ENCODE data around the gene THPO.

The THPO gene

DNA sequence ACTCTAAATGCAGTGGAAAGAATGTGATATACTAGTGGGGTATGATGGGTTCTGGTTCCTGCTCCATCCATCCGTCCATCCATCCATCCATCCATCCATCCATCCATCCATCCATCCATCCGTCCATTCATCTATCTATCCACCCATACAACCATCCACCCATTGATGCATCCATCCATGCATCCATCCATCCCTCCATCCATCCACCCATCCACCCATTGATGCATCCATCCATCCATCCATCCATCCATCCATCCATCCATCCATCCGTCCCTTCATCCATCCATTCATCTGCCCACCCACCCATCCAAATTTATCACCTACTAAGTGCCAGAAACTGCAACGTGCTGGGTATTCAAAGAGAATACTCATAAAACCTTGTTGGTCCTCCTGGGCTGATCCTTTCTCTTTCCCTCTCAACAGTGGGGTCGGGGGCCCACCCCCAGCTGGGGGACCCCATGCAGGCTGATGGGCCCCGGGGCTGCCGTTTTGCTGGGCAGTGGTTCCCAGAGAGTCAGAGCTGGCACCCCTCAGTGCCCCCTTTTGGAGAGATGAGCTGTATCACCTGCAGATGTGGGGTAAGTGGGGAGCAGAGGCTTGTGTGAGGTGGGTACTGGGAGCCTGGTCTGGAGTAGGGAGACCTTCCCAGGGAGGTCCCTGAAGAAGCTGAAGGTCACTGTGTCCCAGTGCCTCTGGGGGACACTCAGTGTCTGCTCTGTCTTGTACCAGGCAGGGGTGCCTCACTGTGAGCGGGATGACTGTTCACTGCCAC, 10.3 kb upstream of the THPO start:
- Histone ChIP-seq H3K79me2 (ENCODE audit: control insufficient read depth, insufficient read depth, low read length, poor library complexity) (no peaks in the 10 kb centered on the region), H4K91ac (ENCODE audit: low read depth, low read length) (no peak overlapping the region), H4K12ac (ENCODE audit: low read depth, low read length) (no peak overlapping the region), H3K79me1 (ENCODE audit: low read length) (no peaks in the 10 kb centered on the region), H3K4me2 (ENCODE audit: low read length) (no peak overlapping the region), H3K27me3 (ENCODE audit: insufficient read depth, low read length) (no peaks in the 10 kb centered on the region), H3K9me3 (ENCODE audit: insufficient read depth, low read depth, low read length) (peaks cover 4% of the 10 kb centered on the region), H3K4me3 (ENCODE audit: low read depth, low read length) (no peak overlapping the region), H3K27ac (ENCODE audit: low read depth, low read length) (no peak overlapping the region), H3K4ac (ENCODE audit: low read depth, low read length) (no peak overlapping the region), H3K18ac (ENCODE audit: low read length) (no peak overlapping the region), H2BK120ac (ENCODE audit: insufficient read depth, low read length, poor library complexity) (no peak overlapping the region), H2BK5ac (ENCODE audit: low read depth, low read length, poor library complexity) (no peak overlapping the region), H2AFZ (ENCODE audit: insufficient read depth, low read length, poor library complexity) (no peak overlapping the region), H3K14ac (ENCODE audit: low read length) (no peak overlapping the region), H3K9ac (ENCODE audit: low read length) (no peak overlapping the region), H3K4me1 (ENCODE audit: control insufficient read depth in 1 of 2, insufficient read depth in 2 of 2, low read length in 2 of 2) (no peaks in the 10 kb centered on the region), H3K36me3 (ENCODE audit: control insufficient read depth in 1 of 2, insufficient read depth in 2 of 2, low read length in 2 of 2) (peaks cover 2 to 3% of the 10 kb centered on the region in 2 experiments), H4K8ac (ENCODE audit: low read depth, low read length) (no peak overlapping the region), H3K23ac (ENCODE audit: low read length) (no peak overlapping the region), H2BK12ac (ENCODE audit: low read length) (no peak overlapping the region), H2AK5ac (ENCODE audit: low read length) (no peak overlapping the region)
- no peak for DNase-seq
- 100% methylated on average over 1 of the region's 8 CpGs for WGBS (ENCODE audit: extremely low coverage, insufficient coverage, insufficient read length)

DNA sequence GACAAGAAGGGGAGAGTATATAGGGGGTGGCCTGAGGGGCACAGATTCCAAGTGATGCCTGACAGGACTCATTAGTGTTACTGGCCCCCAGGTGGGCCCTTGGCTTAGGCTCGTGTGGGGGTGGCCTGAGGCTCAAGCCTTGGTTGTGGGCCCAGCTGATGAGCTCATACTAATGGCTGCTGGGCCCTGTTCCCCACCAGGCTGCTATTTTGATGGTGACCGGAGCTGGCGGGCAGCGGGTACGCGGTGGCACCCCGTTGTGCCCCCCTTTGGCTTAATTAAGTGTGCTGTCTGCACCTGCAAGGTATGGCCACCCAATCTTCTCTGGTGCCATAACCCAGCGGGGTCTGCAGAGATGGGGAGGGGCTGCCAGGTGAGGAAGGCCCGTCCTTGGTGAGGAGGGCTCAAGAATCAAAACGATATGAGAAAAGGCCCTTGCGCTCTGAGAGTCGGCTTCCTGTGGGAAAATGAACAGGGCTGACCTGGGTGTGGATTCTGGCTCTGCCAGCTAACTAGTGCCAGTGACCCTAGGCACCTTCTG, 9.2 kb upstream of the THPO start:
- Histone ChIP-seq H3K4me3 (ENCODE audit: low read depth, low read length) (no peak overlapping the region), H4K91ac (ENCODE audit: low read depth, low read length) (no peak overlapping the region), H3K36me3 (ENCODE audit: control insufficient read depth in 1 of 2, insufficient read depth in 2 of 2, low read length in 2 of 2) (peaks cover 2 to 4% of the 10 kb centered on the region in 2 experiments), H2BK5ac (ENCODE audit: low read depth, low read length, poor library complexity) (no peak overlapping the region), H3K4ac (ENCODE audit: low read depth, low read length) (no peak overlapping the region), H3K18ac (ENCODE audit: low read length) (no peak overlapping the region), H4K8ac (ENCODE audit: low read depth, low read length) (no peak overlapping the region), H3K14ac (ENCODE audit: low read length) (no peak overlapping the region), H2BK12ac (ENCODE audit: low read length) (no peak overlapping the region), H3K4me2 (ENCODE audit: low read length) (no peak overlapping the region), H3K79me1 (ENCODE audit: low read length) (no peaks in the 10 kb centered on the region), H2AFZ (ENCODE audit: insufficient read depth, low read length, poor library complexity) (no peak overlapping the region), H3K4me1 (ENCODE audit: control insufficient read depth in 1 of 2, insufficient read depth in 2 of 2, low read length in 2 of 2) (no peaks in the 10 kb centered on the region), H2BK120ac (ENCODE audit: insufficient read depth, low read length, poor library complexity) (no peak overlapping the region), H3K79me2 (ENCODE audit: control insufficient read depth, insufficient read depth, low read length, poor library complexity) (no peaks in the 10 kb centered on the region), H3K9me3 (ENCODE audit: insufficient read depth, low read depth, low read length) (peaks cover 4% of the 10 kb centered on the region), H4K12ac (ENCODE audit: low read depth, low read length) (no peak overlapping the region), H3K27me3 (ENCODE audit: insufficient read depth, low read length) (no peaks in the 10 kb centered on the region), H3K9ac (ENCODE audit: low read length) (no peak overlapping the region), H3K27ac (ENCODE audit: low read depth, low read length) (no peak overlapping the region), H2AK5ac (ENCODE audit: low read length) (no peak overlapping the region), H3K23ac (ENCODE audit: low read length) (no peak overlapping the region)
- DNase-seq = no peak
- WGBS (ENCODE audit: extremely low coverage, insufficient coverage, insufficient read length) = no CpG with 5 or more reads among the region's 12 CpGs

DNA sequence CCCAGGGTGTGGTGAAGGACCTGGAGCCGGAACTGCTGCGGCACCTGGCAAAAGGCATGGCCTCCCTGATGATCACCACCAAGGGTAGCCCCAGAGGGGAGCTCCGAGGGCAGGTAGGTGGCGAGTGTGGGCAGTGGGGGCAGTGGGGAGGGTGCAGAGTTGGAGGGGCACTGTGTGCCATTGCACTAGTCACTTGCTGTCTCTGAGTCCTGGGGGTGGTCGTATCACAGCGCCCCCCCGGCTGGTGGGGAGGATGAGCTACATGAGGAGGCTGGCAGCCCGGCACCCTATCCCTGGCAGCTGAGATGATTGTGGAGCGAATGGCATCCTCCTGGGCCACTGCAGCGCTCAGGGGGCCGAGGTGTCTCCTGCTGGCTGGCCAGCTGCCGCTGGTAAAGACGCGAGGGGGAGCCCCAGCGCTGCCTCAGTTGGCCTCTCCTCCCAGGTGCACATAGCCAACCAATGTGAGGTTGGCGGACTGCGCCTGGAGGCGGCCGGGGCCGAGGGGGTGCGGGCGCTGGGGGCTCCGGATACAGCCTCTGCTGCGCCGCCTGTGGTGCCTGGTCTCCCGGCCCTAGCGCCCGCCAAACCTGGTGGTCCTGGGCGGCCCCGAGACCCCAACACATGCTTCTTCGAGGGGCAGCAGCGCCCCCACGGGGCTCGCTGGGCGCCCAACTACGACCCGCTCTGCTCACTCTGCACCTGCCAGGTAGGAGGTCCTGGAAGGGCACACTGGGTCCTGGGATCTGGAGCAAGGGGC, 8.2 kb upstream of the THPO start:
- no peak overlapping the region for H3K18ac ChIP-seq (ENCODE audit: low read length)
- H3K79me1 ChIP-seq (ENCODE audit: low read length) = no peaks in the 10 kb centered on the region
- no peak overlapping the region for H3K27ac ChIP-seq (ENCODE audit: low read depth, low read length)
- no peak overlapping the region for H3K23ac ChIP-seq (ENCODE audit: low read length)
- no peak overlapping the region for H4K12ac ChIP-seq (ENCODE audit: low read depth, low read length)
- H3K9ac ChIP-seq (ENCODE audit: low read length) = no peak overlapping the region
- no peak overlapping the region for H4K8ac ChIP-seq (ENCODE audit: low read depth, low read length)
- H2BK5ac ChIP-seq (ENCODE audit: low read depth, low read length, poor library complexity) = no peak overlapping the region
- no peak overlapping the region for H2BK12ac ChIP-seq (ENCODE audit: low read length)
- no CpG with 5 or more reads among the region's 37 CpGs for WGBS (ENCODE audit: extremely low coverage, insufficient coverage, insufficient read length)
- no peak overlapping the region for H3K4me3 ChIP-seq (ENCODE audit: low read depth, low read length)
- H3K27me3 ChIP-seq (ENCODE audit: insufficient read depth, low read length) = peaks cover 8% of the 10 kb centered on the region
- H3K4ac ChIP-seq (ENCODE audit: low read depth, low read length) = no peak overlapping the region
- peaks cover 1 to 4% of the 10 kb centered on the region in 2 experiments for H3K4me1 ChIP-seq (ENCODE audit: control insufficient read depth in 1 of 2, insufficient read depth in 2 of 2, low read length in 2 of 2)
- no peak for DNase-seq
- peaks cover 4% of the 10 kb centered on the region for H3K9me3 ChIP-seq (ENCODE audit: insufficient read depth, low read depth, low read length)
- no peak overlapping the region for H3K4me2 ChIP-seq (ENCODE audit: low read length)
- no peak overlapping the region for H2BK120ac ChIP-seq (ENCODE audit: insufficient read depth, low read length, poor library complexity)
- H2AK5ac ChIP-seq (ENCODE audit: low read length) = no peak overlapping the region
- H4K91ac ChIP-seq (ENCODE audit: low read depth, low read length) = no peak overlapping the region
- H2AFZ ChIP-seq (ENCODE audit: insufficient read depth, low read length, poor library complexity) = no peak overlapping the region
- no peaks in the 10 kb centered on the region for H3K79me2 ChIP-seq (ENCODE audit: control insufficient read depth, insufficient read depth, low read length, poor library complexity)
- H3K14ac ChIP-seq (ENCODE audit: low read length) = no peak overlapping the region
- H3K36me3 ChIP-seq (ENCODE audit: control insufficient read depth in 1 of 2, insufficient read depth in 2 of 2, low read length in 2 of 2) = peaks cover 3 to 4% of the 10 kb centered on the region in 2 experiments

DNA sequence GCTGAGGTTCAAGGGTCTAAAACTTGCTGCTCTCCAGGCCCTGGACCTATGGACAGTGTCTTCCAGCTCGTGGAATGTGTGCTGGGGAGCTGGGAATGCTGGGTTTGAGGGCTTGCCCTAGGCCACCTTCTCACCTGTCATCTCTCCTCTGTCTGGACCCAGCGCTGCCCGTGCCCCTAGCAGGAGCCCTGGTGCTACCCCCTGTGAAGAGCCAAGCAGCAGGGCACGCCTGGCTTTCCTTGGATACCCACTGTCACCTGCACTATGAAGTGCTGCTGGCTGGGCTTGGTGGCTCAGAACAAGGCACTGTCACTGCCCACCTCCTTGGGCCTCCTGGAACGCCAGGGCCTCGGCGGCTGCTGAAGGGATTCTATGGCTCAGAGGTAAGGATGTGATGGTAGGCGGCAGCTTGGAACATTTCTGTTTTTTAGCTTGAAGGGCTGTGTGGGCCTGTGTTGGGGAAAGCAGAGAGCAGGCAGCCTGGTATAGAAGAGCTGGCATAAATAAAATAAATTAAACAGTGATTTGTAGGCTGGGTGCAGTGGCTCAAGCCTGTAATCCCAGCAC, 6.9 kb upstream of the THPO start:
- WGBS (ENCODE audit: extremely low coverage, insufficient coverage, insufficient read length) = no CpG with 5 or more reads among the region's 8 CpGs
- peaks cover 1% of the 10 kb centered on the region for H3K79me2 ChIP-seq (ENCODE audit: control insufficient read depth, insufficient read depth, low read length, poor library complexity)
- no peak overlapping the region for H2AK5ac ChIP-seq (ENCODE audit: low read length)

More for the DNA sequence above, 6.9 kb upstream of the THPO start:
- no peak for DNase-seq
- Histone ChIP-seq H3K14ac (ENCODE audit: low read length) (no peak overlapping the region), H3K27me3 (ENCODE audit: insufficient read depth, low read length) (peaks cover 19% of the 10 kb centered on the region), H2AFZ (ENCODE audit: insufficient read depth, low read length, poor library complexity) (no peak overlapping the region), H3K36me3 (ENCODE audit: control insufficient read depth in 1 of 2, insufficient read depth in 2 of 2, low read length in 2 of 2) (peaks cover 3 to 4% of the 10 kb centered on the region in 2 experiments), H3K79me1 (ENCODE audit: low read length) (no peaks in the 10 kb centered on the region), H3K4me3 (ENCODE audit: low read depth, low read length) (no peak overlapping the region), H4K91ac (ENCODE audit: low read depth, low read length) (no peak overlapping the region), H3K4me1 (ENCODE audit: control insufficient read depth in 1 of 2, insufficient read depth in 2 of 2, low read length in 2 of 2) (peaks cover 9 to 12% of the 10 kb centered on the region in 2 experiments), H3K18ac (ENCODE audit: low read length) (no peak overlapping the region), H3K9ac (ENCODE audit: low read length) (no peak overlapping the region), H2BK5ac (ENCODE audit: low read depth, low read length, poor library complexity) (no peak overlapping the region), H3K4me2 (ENCODE audit: low read length) (no peak overlapping the region), H3K23ac (ENCODE audit: low read length) (no peak overlapping the region), H2BK12ac (ENCODE audit: low read length) (no peak overlapping the region), H2BK120ac (ENCODE audit: insufficient read depth, low read length, poor library complexity) (no peak overlapping the region), H3K4ac (ENCODE audit: low read depth, low read length) (no peak overlapping the region), H3K9me3 (ENCODE audit: insufficient read depth, low read depth, low read length) (peaks cover 4% of the 10 kb centered on the region), H3K27ac (ENCODE audit: low read depth, low read length) (no peak overlapping the region), H4K12ac (ENCODE audit: low read depth, low read length) (no peak overlapping the region), H4K8ac (ENCODE audit: low read depth, low read length) (no peak overlapping the region)
